Skeletal muscle tissue (tissue), 4 donors: ENCODE results near the gene RTL9. TPM values are rescaled to one million over a fixed set of nuclear protein-coding genes. Genes with fewer than 3 reads are reported as not detected.

ENCODE experiments used
- H3K27ac ChIP-seq: one replicate; pipeline ENCODE4 v1.7.0; 2013; ENCODE audit warnings: mild to moderate bottlenecking, low read depth, low read length, inconsistent platforms
- H3K27me3 ChIP-seq, 3 donors: one replicate each; pipeline ENCODE4 v1.7.0; 2013; ENCODE audit warnings: low read length in 3 of 3; ENCODE audit not compliant: control insufficient read depth in 3 of 3, insufficient read depth in 3 of 3
- H3K36me3 ChIP-seq, 3 donors: one replicate each; pipeline ENCODE4 v1.7.0; 2013; ENCODE audit warnings: low read length in 3 of 3; ENCODE audit not compliant: control insufficient read depth in 3 of 3, insufficient read depth in 3 of 3
- H3K4me1 ChIP-seq, 3 donors: one replicate each; pipeline ENCODE4 v1.7.0; 2013; ENCODE audit warnings: low read length in 3 of 3, mild to moderate bottlenecking in 3 of 3; ENCODE audit not compliant: control insufficient read depth in 3 of 3, insufficient read depth in 3 of 3
- H3K4me3 ChIP-seq, 3 donors: one replicate each; pipeline ENCODE4 v1.7.0; 2013; ENCODE audit warnings: low read length in 3 of 3
- H3K9ac ChIP-seq, 3 donors: one replicate each; pipeline ENCODE4 v1.7.0; 2013; ENCODE audit warnings: low read length in 3 of 3, mild to moderate bottlenecking in 3 of 3, moderate library complexity in 2 of 3, low read depth in 1 of 3
- H3K9me3 ChIP-seq, 3 donors: one replicate each; pipeline ENCODE4 v1.7.0; 2013; ENCODE audit warnings: low read length in 3 of 3; ENCODE audit not compliant: control insufficient read depth in 3 of 3
- total RNA-seq: library from RNA; depleted of rRNA; stranded (reverse); fragments of >200 nt; gene quantifications from one replicate; pipeline ENCODE4 v1.2.3, GENCODE V29; 2014
- donor health status: Osteomylitis.

RTL9 gene
- total RNA-seq, 1 donor from 2014 or later, result 0.52 TPM

GRCh38 chrX:110341189-110342035 is 17.2 kb upstream of the RTL9 start:
- H3K9ac ChIP-seq, result no peak overlapping the region

GRCh38 chrX:110346681-110347080 is 12.0 kb upstream of the RTL9 start:
- Histone ChIP-seq H3K4me1 (no peaks in the 10 kb centered on the region), H3K36me3 (no peaks in the 10 kb centered on the region), H3K9ac (no peak overlapping the region), H3K9me3 (no peaks in the 10 kb centered on the region), H3K27ac (no peak overlapping the region), H3K4me3 (no peak overlapping the region), H3K27me3 (no peaks in the 10 kb centered on the region)

More at GRCh38 chrX:110341189-110342035, 17.2 kb upstream of the RTL9 start:
- no peak overlapping the region for H3K4me3 ChIP-seq
- H3K36me3 ChIP-seq, result no peaks in the 10 kb centered on the region
- H3K9me3 ChIP-seq, result no peaks in the 10 kb centered on the region
- no peaks in the 10 kb centered on the region for H3K4me1 ChIP-seq
- no peaks in the 10 kb centered on the region for H3K27me3 ChIP-seq
- H3K27ac ChIP-seq, result no peak overlapping the region

- Histone ChIP-seq H3K4me1 (no peaks in the 10 kb centered on the region), H3K36me3 (no peaks in the 10 kb centered on the region), H3K9ac (no peak overlapping the region), H3K27ac (no peak overlapping the region), H3K27me3 (no peaks in the 10 kb centered on the region), H3K9me3 (no peaks in the 10 kb centered on the region), H3K4me3 (no peak overlapping the region)
Observed at GRCh38 chrX:110359273-110359672, 625 bp downstream of the RTL9 start.

GRCh38 chrX:110363244-110363643 is 4.6 kb downstream of the RTL9 start:
- no peaks in the 10 kb centered on the region for H3K9me3 ChIP-seq
- H3K4me1 ChIP-seq, result no peaks in the 10 kb centered on the region
- H3K27me3 ChIP-seq, result peaks cover 0 to 5% (median 0%) of the 10 kb centered on the region in 3 donors
- H3K9ac ChIP-seq, result no peak overlapping the region
- no peaks in the 10 kb centered on the region for H3K36me3 ChIP-seq
- H3K27ac ChIP-seq, result no peak overlapping the region
- no peak overlapping the region for H3K4me3 ChIP-seq

- Histone ChIP-seq H3K27me3 (no peaks in the 10 kb centered on the region), H3K9me3 (no peaks in the 10 kb centered on the region), H3K9ac (no peak overlapping the region), H3K36me3 (no peaks in the 10 kb centered on the region), H3K27ac (no peak overlapping the region), H3K4me3 (no peak overlapping the region), H3K4me1 (no peaks in the 10 kb centered on the region)
Observed at GRCh38 chrX:110373310-110373709, 14.7 kb downstream of the RTL9 start.

GRCh38 chrX:110374559-110374958 is 15.9 kb downstream of the RTL9 start:
- Histone ChIP-seq H3K36me3 (no peaks in the 10 kb centered on the region), H3K27ac (no peak overlapping the region), H3K27me3 (no peaks in the 10 kb centered on the region), H3K4me1 (no peaks in the 10 kb centered on the region), H3K9me3 (no peaks in the 10 kb centered on the region), H3K4me3 (no peak overlapping the region), H3K9ac (no peak overlapping the region)

- H3K4me1 ChIP-seq, result no peaks in the 10 kb centered on the region
- H3K4me3 ChIP-seq, result no peak overlapping the region
- no peaks in the 10 kb centered on the region for H3K36me3 ChIP-seq
- H3K9me3 ChIP-seq, result peaks cover 0 to 2% (median 0%) of the 10 kb centered on the region in 3 donors
- no peaks in the 10 kb centered on the region for H3K27me3 ChIP-seq
- H3K27ac ChIP-seq, result no peak overlapping the region
- H3K9ac ChIP-seq, result no peak overlapping the region
Observed at GRCh38 chrX:110381216-110381615, 22.6 kb downstream of the RTL9 start.

GRCh38 chrX:110383414-110383813 is 24.8 kb downstream of the RTL9 start:
- Histone ChIP-seq H3K27ac (no peak overlapping the region), H3K9ac (no peak overlapping the region), H3K27me3 (peaks cover 0 to 4% (median 0%) of the 10 kb centered on the region in 3 donors), H3K4me3 (no peak overlapping the region), H3K9me3 (peaks cover 0 to 2% (median 0%) of the 10 kb centered on the region in 3 donors), H3K36me3 (no peaks in the 10 kb centered on the region), H3K4me1 (no peaks in the 10 kb centered on the region)

- peaks cover 0 to 7% (median 0%) of the 10 kb centered on the region in 3 donors for H3K27me3 ChIP-seq
- no peak overlapping the region for H3K4me3 ChIP-seq
- no peak overlapping the region for H3K27ac ChIP-seq
Observed at GRCh38 chrX:110384490-110384889, 25.8 kb downstream of the RTL9 start.

GRCh38 chrX:110389570-110389969 is 30.9 kb downstream of the RTL9 start:
- H3K9me3 ChIP-seq, result peaks cover 0 to 2% (median 0%) of the 10 kb centered on the region in 3 donors
- no peak overlapping the region for H3K9ac ChIP-seq
- no peaks in the 10 kb centered on the region for H3K4me1 ChIP-seq
- no peaks in the 10 kb centered on the region for H3K36me3 ChIP-seq
- H3K4me3 ChIP-seq, result no peak overlapping the region
- no peak overlapping the region for H3K27ac ChIP-seq
- H3K27me3 ChIP-seq, result peaks cover 0 to 13% (median 0%) of the 10 kb centered on the region in 3 donors

More at GRCh38 chrX:110384490-110384889, 25.8 kb downstream of the RTL9 start:
- Histone ChIP-seq H3K4me1 (no peaks in the 10 kb centered on the region), H3K9ac (no peak overlapping the region), H3K9me3 (peaks cover 0 to 2% (median 0%) of the 10 kb centered on the region in 3 donors), H3K36me3 (no peaks in the 10 kb centered on the region)
